ENCODE results near the gene ISLR2. TPM values are rescaled to one million over a fixed set of nuclear protein-coding genes. Genes with fewer than 3 reads are reported as not detected.
"Not testable (repeated sequence)": the region's sequence is repeated elsewhere in the genome, so short reads cannot be mapped to it uniquely, and the experiment has no call there.

Gene ISLR2, protein sequence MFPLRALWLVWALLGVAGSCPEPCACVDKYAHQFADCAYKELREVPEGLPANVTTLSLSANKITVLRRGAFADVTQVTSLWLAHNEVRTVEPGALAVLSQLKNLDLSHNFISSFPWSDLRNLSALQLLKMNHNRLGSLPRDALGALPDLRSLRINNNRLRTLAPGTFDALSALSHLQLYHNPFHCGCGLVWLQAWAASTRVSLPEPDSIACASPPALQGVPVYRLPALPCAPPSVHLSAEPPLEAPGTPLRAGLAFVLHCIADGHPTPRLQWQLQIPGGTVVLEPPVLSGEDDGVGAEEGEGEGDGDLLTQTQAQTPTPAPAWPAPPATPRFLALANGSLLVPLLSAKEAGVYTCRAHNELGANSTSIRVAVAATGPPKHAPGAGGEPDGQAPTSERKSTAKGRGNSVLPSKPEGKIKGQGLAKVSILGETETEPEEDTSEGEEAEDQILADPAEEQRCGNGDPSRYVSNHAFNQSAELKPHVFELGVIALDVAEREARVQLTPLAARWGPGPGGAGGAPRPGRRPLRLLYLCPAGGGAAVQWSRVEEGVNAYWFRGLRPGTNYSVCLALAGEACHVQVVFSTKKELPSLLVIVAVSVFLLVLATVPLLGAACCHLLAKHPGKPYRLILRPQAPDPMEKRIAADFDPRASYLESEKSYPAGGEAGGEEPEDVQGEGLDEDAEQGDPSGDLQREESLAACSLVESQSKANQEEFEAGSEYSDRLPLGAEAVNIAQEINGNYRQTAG
- total RNA-seq (2021; ENCODE audit: unreplicated experiment), result 0.05 TPM
- polyA plus RNA-seq (2012), result 0.06 and 0.09 TPM in 2 replicates
- Bru-seq, nascent RNA, result not detected
- BruChase-seq, experiment 1, labeled RNA remaining after a 6-hour chase, result percentile 24 among the genes with signal in this experiment
- BruChase-seq, experiment 2, labeled RNA remaining after a 2-hour chase, result percentile 20 among the genes with signal in this experiment
- long read RNA-seq, result 0 reads

DNA sequence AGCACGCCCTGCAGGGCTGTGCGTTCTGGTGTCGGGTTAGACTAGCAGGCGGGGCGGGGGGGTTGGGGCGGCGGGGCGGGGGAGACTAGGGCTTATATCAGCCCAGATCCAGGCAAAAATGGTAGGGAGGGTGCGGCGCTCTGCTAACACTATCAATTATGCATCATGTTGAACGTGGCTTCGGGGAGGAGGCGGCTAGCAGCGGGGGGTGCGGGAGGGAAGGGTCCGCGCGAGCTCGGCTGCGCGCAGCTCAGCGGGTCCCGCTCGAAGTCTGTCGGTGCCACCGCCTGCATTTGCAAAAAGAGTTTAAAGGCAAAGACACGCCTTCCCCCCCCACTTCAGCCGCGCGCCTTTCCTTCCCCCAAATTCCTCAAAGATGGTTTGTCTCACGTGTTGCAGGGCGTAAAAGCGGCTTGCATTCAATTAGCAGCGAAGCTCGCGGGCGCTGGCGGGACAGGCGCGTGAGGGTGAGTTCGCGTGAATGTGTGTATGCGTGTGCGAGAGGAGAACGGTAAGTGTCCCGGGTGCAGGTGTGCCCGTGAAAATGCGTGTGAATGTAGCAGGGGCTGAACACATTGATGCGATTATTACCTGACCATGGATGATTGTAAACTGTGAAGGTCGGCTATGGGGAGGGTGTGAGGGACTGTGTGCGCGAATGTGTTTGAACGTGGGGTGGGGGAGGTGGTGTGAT, at the start of gene ISLR2:
ISLR2 (plus strand) TSS at position 432 of the 694 bp plus-strand sequence. CDS start 2,169 bp downstream, outside the sequence.
- TF ChIP-seq EZH2phosphoT487 (IDR thresholded peaks at IDR 0.05; ENCODE audit: borderline replicate concordance) (no peak), ZFX (IDR thresholded peaks at IDR 0.05) (no peak), FOSL1 (IDR thresholded peaks at IDR 0.05; ENCODE audit: low read depth) (no peak), POLR2AphosphoS5 (IDR thresholded peaks at IDR 0.05; ENCODE audit: low read depth, low read length) (no peak), SP1 (IDR thresholded peaks at IDR 0.05; ENCODE audit: low read depth) (no peak), CBX3 (IDR thresholded peaks at IDR 0.05; ENCODE audit: low read depth) (no peak), CTCF (IDR thresholded peaks at IDR 0.05 in 2 of 3, conservative IDR thresholded peaks at IDR 0.05 in 1 of 3; ENCODE audit: borderline replicate concordance in 1 of 3, insufficient read depth in 1 of 3, low read depth in 2 of 3, low read length in 2 of 3) (no peak), POLR2A (IDR thresholded peaks at IDR 0.05; ENCODE audit: borderline replicate concordance, extremely low read depth, insufficient read depth, insufficient read length) (no peak), EGR1 (IDR thresholded peaks at IDR 0.05; ENCODE audit: low read depth) (no peak), ZNF274 (IDR thresholded peaks at IDR 0.05; ENCODE audit: low read depth, low read length) (no peak)
- POLR2A ChIA-PET, result no interaction called here
- Histone ChIP-seq H3K4me3 (replicated peaks in 1 of 2; ENCODE audit: low read depth in 1 of 2, low read length in 2 of 2) (no peak within 1 kb of the TSS), H3K4me2 (ENCODE audit: low read length) (no peak within 1 kb of the TSS), H3K9me2 (ENCODE audit: insufficient read depth) (no peaks in the 10 kb centered on the region), H3K27me3 (ENCODE audit: insufficient read depth, low read length) (no peaks in the 10 kb centered on the region), H3K9me3 (ENCODE audit: control insufficient read depth in 1 of 2, insufficient read depth in 1 of 2, low read depth in 1 of 2, low read length in 2 of 2) (no peaks in the 10 kb centered on the region), H3K27ac (ENCODE audit: low read depth, low read length) (no peak within 1 kb of the TSS), H4K20me1 (ENCODE audit: insufficient read depth) (no peaks in the 10 kb centered on the region), H3K9ac (ENCODE audit: low read length) (no peak within 1 kb of the TSS), H2AFZ (ENCODE audit: low read depth, low read length, poor library complexity, severe bottlenecking) (no peak within 1 kb of the TSS), H3K79me2 (ENCODE audit: insufficient read depth, low read length) (no peaks in the 10 kb centered on the region), H3K4me1 (ENCODE audit: control insufficient read depth in 1 of 2, insufficient read depth in 2 of 2, low read length in 2 of 2) (peaks cover 0 to 9% of the 10 kb centered on the region in 2 experiments; a peak in 2 of 4 replicates), H3K36me3 (ENCODE audit: control insufficient read depth in 1 of 2, insufficient read depth in 2 of 2, low read length in 2 of 2) (no peaks in the 10 kb centered on the region)
- intact Hi-C loops (cut with micrococcal nuclease), result no loop called here
- RAD21 ChIA-PET (ENCODE audit: low non-redundant PET in 1 of 2, low total read pairs in 2 of 2, uncharacterized antibody in 2 of 2, unreplicated experiment in 2 of 2), result no interaction called here
- no peak for ATAC-seq
- BruUV-seq (replicated peaks), result no TSS peak
- CTCF ChIA-PET, result interaction anchor here (2.5 kb wide), 1 partner anchor 178 kb away, joined by 10 read pairs; no protein-coding TSS in a partner anchor
- no peak for DNase-seq (ENCODE audit: low read depth, low spot score)

GRCh38 chr15:74082450-74082849, 47.9 kb upstream of the ISLR2 start, which contains the start of gene GOLGA6A:
Gene GOLGA6A, minus strand, starts transcription at chr15:74082550. Its CDS starts 41 bp downstream, at chr15:74082509.
- POLR2A ChIA-PET; intact Hi-C loops (cut with micrococcal nuclease); H3K4me3 ChIP-seq (replicated peaks in 1 of 2; ENCODE audit: low read depth in 1 of 2, low read length in 2 of 2); RAD21 ChIA-PET (ENCODE audit: low non-redundant PET in 1 of 2, low total read pairs in 2 of 2, uncharacterized antibody in 2 of 2, unreplicated experiment in 2 of 2); H3K79me2 ChIP-seq (ENCODE audit: insufficient read depth, low read length); BruUV-seq (replicated peaks); H3K27ac ChIP-seq (ENCODE audit: low read depth, low read length); H3K4me1 ChIP-seq (ENCODE audit: control insufficient read depth in 1 of 2, insufficient read depth in 2 of 2, low read length in 2 of 2); CTCF ChIA-PET; H3K9me3 ChIP-seq (ENCODE audit: control insufficient read depth in 1 of 2, insufficient read depth in 1 of 2, low read depth in 1 of 2, low read length in 2 of 2); H3K9ac ChIP-seq (ENCODE audit: low read length); H4K20me1 ChIP-seq (ENCODE audit: insufficient read depth); DNase-seq (ENCODE audit: low read depth, low spot score); H3K4me2 ChIP-seq (ENCODE audit: low read length); ATAC-seq; H3K27me3 ChIP-seq (ENCODE audit: insufficient read depth, low read length); H3K9me2 ChIP-seq (ENCODE audit: insufficient read depth); H3K36me3 ChIP-seq (ENCODE audit: control insufficient read depth in 1 of 2, insufficient read depth in 2 of 2, low read length in 2 of 2); H2AFZ ChIP-seq (ENCODE audit: low read depth, low read length, poor library complexity, severe bottlenecking): not testable (repeated sequence)
